H9 (cell line): ENCODE data around the gene MRPL2. TPM values are rescaled to one million over a fixed set of nuclear protein-coding genes. Genes with fewer than 3 reads are reported as not detected.
A peak's percentile ranks its signal among the peaks of the same experiment; 100 is the strongest.

Experiments used
- DNase-seq: peaks from one replicate; pipeline ENCODE4 v3.0.0-alpha.2; 2017
- H2AFZ ChIP-seq: one replicate; pipeline ENCODE4 v1.6.1; 2013; ENCODE audit warnings: mild to moderate bottlenecking, low read length, control low read depth, moderate library complexity
- H2AK5ac ChIP-seq: 2 replicates; pipeline ENCODE4 v1.6.1; 2013; ENCODE audit warnings: low read length, control low read depth, mixed read lengths; ENCODE audit not compliant: insufficient read length
- H2BK120ac ChIP-seq: one replicate; pipeline ENCODE4 v1.6.1; 2013; ENCODE audit warnings: low read depth, mild to moderate bottlenecking, low read length, control low read depth, inconsistent platforms; ENCODE audit not compliant: poor library complexity, severe bottlenecking
- H2BK12ac ChIP-seq: 2 replicates; pipeline ENCODE4 v1.6.1; 2013; ENCODE audit warnings: low read length, control low read depth, mixed read lengths, low read depth; ENCODE audit not compliant: insufficient read length
- H2BK15ac ChIP-seq: 2 replicates; pipeline ENCODE4 v1.6.1; 2013; ENCODE audit warnings: low read depth, low read length, control low read depth
- H2BK20ac ChIP-seq: one replicate; pipeline ENCODE4 v1.6.1; 2013; ENCODE audit warnings: low read depth, mild to moderate bottlenecking, low read length, control low read depth, inconsistent platforms; ENCODE audit not compliant: poor library complexity, severe bottlenecking
- H2BK5ac ChIP-seq: 2 replicates; pipeline ENCODE4 v1.6.1; 2013; ENCODE audit warnings: low read length, control low read depth, mixed read lengths; ENCODE audit not compliant: insufficient read length
- H3K14ac ChIP-seq: 2 replicates; pipeline ENCODE4 v1.6.1; 2013; ENCODE audit warnings: low read length, control low read depth; ENCODE audit not compliant: insufficient read depth
- H3K18ac ChIP-seq: 2 replicates; pipeline ENCODE4 v1.6.1; 2013; ENCODE audit warnings: low read depth, mild to moderate bottlenecking, mixed read lengths, low read length, control low read depth; ENCODE audit not compliant: insufficient read length
- H3K23ac ChIP-seq: 2 replicates; pipeline ENCODE4 v1.6.1; 2013; ENCODE audit warnings: low read length, control low read depth, mixed read lengths, low read depth; ENCODE audit not compliant: insufficient read length
- H3K23me2 ChIP-seq: 2 replicates; pipeline ENCODE4 v1.6.1; 2013; ENCODE audit warnings: low read depth, mild to moderate bottlenecking, mixed read lengths, low read length, control low read depth; ENCODE audit not compliant: insufficient read length, poor library complexity, severe bottlenecking
- H3K27ac ChIP-seq: 2 replicates; pipeline ENCODE4 v1.5.1; 2013; ENCODE audit warnings: low read length, control low read depth, mixed read lengths, low read depth; ENCODE audit not compliant: insufficient read length
- H3K27me3 ChIP-seq: 2 replicates; pipeline ENCODE4 v1.6.1; 2013; ENCODE audit warnings: low read length, control low read depth, inconsistent platforms; ENCODE audit not compliant: insufficient read depth
- H3K4ac ChIP-seq: 2 replicates; pipeline ENCODE4 v1.6.1; 2013; ENCODE audit warnings: low read depth, mild to moderate bottlenecking, control low read depth, inconsistent platforms, low read length, moderate library complexity
- H3K4me1 ChIP-seq: 2 replicates; pipeline ENCODE4 v1.6.1; 2013; ENCODE audit warnings: low read length, control low read depth, inconsistent platforms; ENCODE audit not compliant: insufficient read depth
- H3K4me2 ChIP-seq: 2 replicates; pipeline ENCODE4 v1.6.1; 2013; ENCODE audit warnings: low read length, control low read depth, mixed read lengths; ENCODE audit not compliant: insufficient read length, insufficient read depth
- H3K56ac ChIP-seq: 2 replicates; pipeline ENCODE4 v1.6.1; 2013; ENCODE audit warnings: low read depth, mild to moderate bottlenecking, mixed read lengths, low read length, control low read depth; ENCODE audit not compliant: insufficient read length
- H3K79me1 ChIP-seq: 2 replicates; pipeline ENCODE4 v1.6.1; 2013; ENCODE audit warnings: low read depth, mild to moderate bottlenecking, moderate library complexity, low read length, control low read depth, inconsistent platforms; ENCODE audit not compliant: insufficient read depth, poor library complexity, severe bottlenecking
- H3K79me2 ChIP-seq: 2 replicates; pipeline ENCODE4 v1.6.1; 2013; ENCODE audit warnings: low read length, control low read depth, inconsistent platforms; ENCODE audit not compliant: insufficient read depth
- H3K9ac ChIP-seq: 2 replicates; pipeline ENCODE4 v1.6.1; 2013; ENCODE audit warnings: low read length, control low read depth, mixed read lengths; ENCODE audit not compliant: insufficient read length; ENCODE audit errors: extremely low read depth
- H3K9me3 ChIP-seq: one replicate; pipeline ENCODE4 v1.6.1; 2013; ENCODE audit warnings: low read depth, low read length, inconsistent platforms; ENCODE audit not compliant: control insufficient read depth
- H3T11ph ChIP-seq: one replicate; pipeline ENCODE4 v1.6.1; 2013; ENCODE audit warnings: mild to moderate bottlenecking, low read length, control low read depth, inconsistent platforms
- H4K20me1 ChIP-seq: one replicate; pipeline ENCODE4 v1.6.1; 2013; ENCODE audit not compliant: control insufficient read depth, insufficient read length, insufficient read depth
- H4K5ac ChIP-seq: 2 replicates; pipeline ENCODE4 v1.6.1; 2013; ENCODE audit warnings: low read depth, mild to moderate bottlenecking, mixed read lengths, low read length, control low read depth; ENCODE audit not compliant: insufficient read length
- H4K8ac ChIP-seq: replicated peaks from 2 replicates; pipeline ENCODE4 v1.6.1; 2013; ENCODE audit warnings: low read length, control low read depth, mixed read lengths, low read depth; ENCODE audit not compliant: insufficient read length
- H4K91ac ChIP-seq: 2 replicates; pipeline ENCODE4 v1.6.1; 2013; ENCODE audit warnings: low read depth, mild to moderate bottlenecking, moderate library complexity, mixed read lengths, low read length, control low read depth; ENCODE audit not compliant: insufficient read length
- H3K27ac Mint-ChIP-seq, 3 experiments: 2 replicates in 2 of 3; 3 replicates in 1 of 3; pipeline ENCODE4 v1.8.0; 2020 to 2021; ENCODE audit warnings: mixed read lengths in 3 of 3, mild to moderate bottlenecking in 1 of 3, moderate library complexity in 1 of 3
- H3K27me3 Mint-ChIP-seq: 2 replicates; pipeline ENCODE4 v1.8.0; 2021; ENCODE audit warnings: low read depth, mild to moderate bottlenecking, moderate library complexity, mixed read lengths
- H3K36me3 Mint-ChIP-seq, 3 experiments: 2 replicates in 2 of 3; 3 replicates in 1 of 3; pipeline ENCODE4 v1.8.0; 2020 to 2021; ENCODE audit warnings: low read depth in 3 of 3, mixed read lengths in 3 of 3; ENCODE audit not compliant: insufficient read depth in 1 of 3
- H3K4me1 Mint-ChIP-seq, 2 experiments: 2 replicates each; pipeline ENCODE4 v1.8.0; 2020; ENCODE audit warnings: mixed read lengths in 2 of 2
- H3K4me3 Mint-ChIP-seq, 2 experiments: 2 replicates in 1 of 2; 3 replicates in 1 of 2; pipeline ENCODE4 v1.8.0; 2020 to 2021; ENCODE audit warnings: mild to moderate bottlenecking in 2 of 2, mixed read lengths in 2 of 2, moderate library complexity in 1 of 2
- H3K9me3 Mint-ChIP-seq, 2 experiments: 2 replicates in 1 of 2; 3 replicates in 1 of 2; pipeline ENCODE4 v1.8.0; 2020; ENCODE audit warnings: mild to moderate bottlenecking in 2 of 2, mixed read lengths in 2 of 2, moderate library complexity in 1 of 2
- CTCF ChIP-seq: fragments of 200-600 bp; sonication (generic); conservative IDR thresholded peaks from 3 replicates; pipeline ENCODE4 v1.8.0; 2021; ENCODE audit warnings: antibody characterized with exemption, mild to moderate bottlenecking
- WGBS: extraction: QIAGEN DNeasy Blood & Tissue Kit; methylation state at CpG from one replicate; pipeline ENCODE4 v1.1.7; 2013; ENCODE audit warnings: missing lambda C conversion rate, low lambda C conversion rate, mixed read lengths; ENCODE audit not compliant: insufficient read length; ENCODE audit errors: extremely low coverage; 5-methylcytosine and 5-hydroxymethylcytosine counted together
- total RNA-seq: library from RNA; stranded (reverse); gene quantifications from 2 replicates; pipeline ENCODE4 v1.2.1, GENCODE V29; 2021

MRPL2 gene
- total RNA-seq, 1 experiment from 2014 or later = 74.4 TPM

GRCh38 chr6:43050981-43051380, 8.3 kb downstream of the MRPL2 start:
- H3K4me3 Mint-ChIP-seq = no peak overlapping the region; a peak in 1 of 5 replicates
- H3K9me3 Mint-ChIP-seq = peaks cover 0 to 3% of the 10 kb centered on the region in 2 experiments; a peak in 2 of 5 replicates
- Histone ChIP-seq H2AK5ac (no peak overlapping the region), H3K56ac (no peak overlapping the region), H2BK12ac (no peak overlapping the region), H2BK5ac (no peak overlapping the region), H3K79me1 (no peaks in the 10 kb centered on the region), H2BK120ac (no peak overlapping the region), H3K9ac (no peak overlapping the region), H2BK15ac (no peak overlapping the region), H3K4ac (no peak overlapping the region), H4K8ac (no peak overlapping the region), H4K91ac (no peak overlapping the region), H3K27ac (no peak overlapping the region), H3K23ac (no peak overlapping the region), H3K4me1 (no peaks in the 10 kb centered on the region), H3K79me2 (no peaks in the 10 kb centered on the region), H4K5ac (no peak overlapping the region), H2BK20ac (no peak overlapping the region), H3K27me3 (no peaks in the 10 kb centered on the region), H3K4me2 (no peak overlapping the region), H3K9me3 (no peaks in the 10 kb centered on the region), H3K23me2 (peaks cover 7% of the 10 kb centered on the region), H4K20me1 (no peaks in the 10 kb centered on the region), H2AFZ (no peak overlapping the region), H3K18ac (no peak overlapping the region), H3T11ph (no peak overlapping the region), H3K14ac (no peak overlapping the region)
- peaks cover 23 to 24% of the 10 kb centered on the region in 2 experiments for H3K4me1 Mint-ChIP-seq
- peak overlapping the region in 1 of 3 experiments; percentile 13; a peak in 2 of 7 replicates for H3K27ac Mint-ChIP-seq
- TF ChIP-seq CTCF = no peak
- H3K27me3 Mint-ChIP-seq = no peaks in the 10 kb centered on the region; the same call in 1 of the 2 replicates
- DNase-seq = peak; percentile 21
- peaks cover 27 to 67% (median 62%) of the 10 kb centered on the region in 3 experiments for H3K36me3 Mint-ChIP-seq
- WGBS = no CpG with 5 or more reads among the region's 17 CpGs
